Testis (tissue), 3 donors: Measurements from ENCODE around the gene TP53BP2. TPM values are rescaled to one million over a fixed set of nuclear protein-coding genes. Genes with fewer than 3 reads are reported as not detected.

Source experiments
- DNase-seq: peaks from one replicate; pipeline ENCODE4 v3.0.0-alpha.2; 2019
- H3K27ac ChIP-seq, 2 donors: fragments of 200-600 bp; sonication (generic); one replicate each; pipeline ENCODE4 v1.5.1; 2019
- H3K27me3 ChIP-seq: fragments of 200-600 bp; sonication (generic); one replicate; pipeline ENCODE4 v1.5.1; 2019
- H3K36me3 ChIP-seq: fragments of 200-600 bp; sonication (generic); one replicate; pipeline ENCODE4 v1.5.1; 2017; ENCODE audit warnings: low read depth; ENCODE audit errors: missing control alignments
- H3K4me1 ChIP-seq: fragments of 200-600 bp; sonication (generic); one replicate; pipeline ENCODE4 v1.5.1; 2019
- H3K4me3 ChIP-seq, 2 donors: fragments of 200-600 bp; sonication (generic); one replicate each; pipeline ENCODE4 v1.5.1; 2017 to 2019
- H3K9me3 ChIP-seq: fragments of 200-600 bp; sonication (generic); one replicate; pipeline ENCODE4 v1.5.1; 2017
- CTCF ChIP-seq, 3 experiments: fragments of 450-650 bp in 2 of 3; fragments of 200-600 bp in 1 of 3; sonication (generic) in 1 of 3; IDR thresholded peaks; one replicate each; pipeline ENCODE4 v1.5.1; 2016 to 2019; ENCODE audit warnings: antibody characterized with exemption in 3 of 3, mild to moderate bottlenecking in 2 of 3, moderate library complexity in 1 of 3
- POLR2A ChIP-seq: fragments of 450-650 bp; IDR thresholded peaks from one replicate; pipeline ENCODE4 v1.6.1; 2017; ENCODE audit warnings: antibody characterized with exemption, mild to moderate bottlenecking, moderate library complexity
- WGBS, 2 donors: methylation state at CpG; one replicate each; pipeline ENCODE4 v1.1.5; 2018; 5-methylcytosine and 5-hydroxymethylcytosine counted together
- intact Hi-C: fragments of 100-400 bp; cut with DNase I; formaldehyde crosslinking; loops from one replicate; pipeline ENCODE4 v1.15.1; 2023; ENCODE audit warnings: low total_unique reads
- polyA plus RNA-seq: library from polyadenylated mRNA; stranded (reverse); fragments of 350-450 nt; fragmentation: Illumina TruSeq; extraction: RNeasy Lipid Tissue Mini Kit (QIAGEN cat#74804); gene quantifications from one replicate; pipeline ENCODE4 v1.2.3, GENCODE V29; 2014; ENCODE audit warnings: low read depth, low replicate concordance; ENCODE audit not compliant: insufficient read depth
- total RNA-seq, 2 donors: library from RNA; depleted of rRNA; stranded (reverse); fragments of >200 nt; gene quantifications; one replicate each; pipeline ENCODE4 v1.2.3, GENCODE V29; 2016

The TP53BP2 gene
- total and polyA plus RNA-seq, 3 donors from 2014 or later = 29.6 to 99.3 (median 64.3) TPM

- intact Hi-C loops = no loop called here
- DNase-seq = no peak
- no peak for TF ChIP-seq CTCF (IDR thresholded peaks at IDR 0.05)
- TF ChIP-seq POLR2A = no peak
- no peaks in the 10 kb centered on the region for H3K27me3 ChIP-seq
- H3K4me3 ChIP-seq = no peak overlapping the region
- H3K27ac ChIP-seq = peak overlapping the region in 1 of 2 donors; percentile 46
- no peaks in the 10 kb centered on the region for H3K9me3 ChIP-seq
- 57 to 66% methylated on average over 6 of the region's 6 CpGs for WGBS, 2 donors
- no peaks in the 10 kb centered on the region for H3K36me3 ChIP-seq
- H3K4me1 ChIP-seq = peaks cover 51% of the 10 kb centered on the region
Measured at GRCh38 chr1:223732993-223733798, 112.6 kb downstream of the TP53BP2 start.

DNA sequence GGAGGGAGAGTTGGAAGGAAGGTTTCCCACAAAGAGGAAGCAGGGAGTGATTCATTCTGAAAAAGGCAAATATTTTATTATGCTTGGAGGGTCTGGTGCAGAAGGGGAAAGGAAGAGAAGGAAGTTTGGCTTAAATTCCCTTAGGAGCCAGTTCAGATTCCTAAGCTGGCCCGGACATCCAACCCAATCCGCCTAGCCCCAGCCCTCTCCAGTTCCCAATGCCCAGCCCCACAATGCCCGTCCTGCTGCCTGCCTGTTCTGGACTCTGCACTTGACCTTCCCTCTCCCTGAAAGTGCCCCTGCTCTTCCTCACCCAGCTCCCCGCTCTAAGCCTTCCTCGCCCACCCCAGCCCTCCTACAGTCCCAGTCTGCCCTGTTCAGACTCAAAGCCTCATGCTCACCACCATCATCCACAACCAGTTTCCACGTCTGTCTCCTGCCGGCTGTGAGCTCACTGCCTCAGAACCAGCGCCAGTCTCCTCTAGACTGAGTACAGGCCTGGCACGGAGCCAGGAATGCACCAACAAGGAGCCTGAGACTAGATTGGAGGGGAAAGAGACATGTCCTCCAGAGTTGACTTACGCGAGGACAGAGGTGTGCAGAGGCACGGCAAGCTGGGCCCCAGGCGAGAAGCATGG, 114.5 kb downstream of the TP53BP2 start:
- Histone ChIP-seq H3K4me1 (peaks cover 70% of the 10 kb centered on the region), H3K36me3 (no peaks in the 10 kb centered on the region), H3K9me3 (no peaks in the 10 kb centered on the region), H3K27me3 (no peaks in the 10 kb centered on the region), H3K4me3 (no peak overlapping the region), H3K27ac (no peak overlapping the region)
- 49 to 71% methylated on average over 13 of the region's 13 CpGs for WGBS, 2 donors
- intact Hi-C loops = no loop called here
- TF ChIP-seq CTCF (IDR thresholded peaks at IDR 0.05) = no peak
- TF ChIP-seq POLR2A = no peak
- DNase-seq = peak; percentile 76

GRCh38 chr1:223730479-223731132, 115.1 kb downstream of the TP53BP2 start:
- WGBS, 2 donors = 59 to 61% methylated on average over 4 of the region's 4 CpGs
- DNase-seq = no peak
- no peak overlapping the region for H3K4me3 ChIP-seq
- H3K27ac ChIP-seq = no peak overlapping the region
- H3K36me3 ChIP-seq = no peaks in the 10 kb centered on the region
- TF ChIP-seq CTCF (IDR thresholded peaks at IDR 0.05) = no peak
- TF ChIP-seq POLR2A = no peak
- peaks cover 77% of the 10 kb centered on the region for H3K4me1 ChIP-seq
- no peaks in the 10 kb centered on the region for H3K9me3 ChIP-seq
- intact Hi-C loops = no loop called here
- H3K27me3 ChIP-seq = no peaks in the 10 kb centered on the region

DNA sequence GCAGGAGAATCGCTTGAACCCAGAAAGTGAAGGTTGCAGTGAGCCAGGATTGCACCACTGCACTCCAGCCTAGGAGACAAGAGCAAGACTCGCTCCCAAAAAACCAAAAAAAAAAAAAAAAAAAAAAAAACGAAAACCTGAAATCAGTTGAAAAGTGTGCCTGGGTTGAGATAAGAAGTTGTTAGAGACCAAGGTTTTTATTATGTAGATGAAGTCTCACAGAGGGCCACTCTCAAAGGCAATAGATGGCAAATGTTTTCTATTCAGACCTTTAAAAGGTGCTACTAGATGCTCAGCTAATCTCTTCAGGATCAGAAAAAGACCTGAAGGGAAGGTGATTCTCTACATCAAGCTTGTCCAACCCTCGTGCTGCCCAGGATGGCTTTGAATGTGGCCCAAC, 115.8 kb downstream of the TP53BP2 start:
- Histone ChIP-seq H3K27me3 (no peaks in the 10 kb centered on the region), H3K36me3 (no peaks in the 10 kb centered on the region), H3K4me1 (peaks cover 77% of the 10 kb centered on the region), H3K27ac (no peak overlapping the region), H3K4me3 (no peak overlapping the region), H3K9me3 (no peaks in the 10 kb centered on the region)
- intact Hi-C loops = no loop called here
- TF ChIP-seq CTCF (IDR thresholded peaks at IDR 0.05) (no peak), POLR2A (no peak)
- DNase-seq = no peak
- WGBS, 2 donors = 76 to 83% methylated on average over 4 of the region's 4 CpGs

Other genes starting within 250 kb of the TP53BP2 start
- gene CAPN8, start 180.2 kb downstream of the TP53BP2 start, total RNA-seq = 1 to 10 TPM; 1.4 to 3.2 TPM
- 4.3 TPM for gene CAPN8, start 180.2 kb downstream of the TP53BP2 start, polyA plus RNA-seq
- 100 to 1,000 TPM; 174 to 179 TPM for gene CAPN2, start 133.4 kb downstream of the TP53BP2 start, total RNA-seq
- gene CAPN2, start 133.4 kb downstream of the TP53BP2 start, polyA plus RNA-seq = 99.0 TPM